Cerebellar cortex (tissue), 1 donor: ENCODE data around the gene HSPB7.
"Not testable (repeated sequence)": the region's sequence is repeated elsewhere in the genome, so short reads cannot be mapped to it uniquely, and the experiment has no call there.

Experiments used
- DNase-seq: peaks from one replicate; pipeline ENCODE4 v3.0.0-alpha.2; 2015; ENCODE audit warnings: low spot score

The HSPB7 gene

GRCh38 chr1:16017461-16018303, at the start of gene HSPB7:
TSS of gene HSPB7 (minus strand) at chr1:16018043. CDS start at chr1:16017963, 80 bp downstream.
- peak; percentile 97 for DNase-seq

GRCh38 chr1:16067127-16067768, 49.4 kb upstream of the HSPB7 start:
- peak; percentile 71 for DNase-seq

- no peak for DNase-seq
Measured at GRCh38 chr1:16066245-16066644, 48.4 kb upstream of the HSPB7 start.

- no peak for DNase-seq
Measured at GRCh38 chr1:16065269-16065576, 47.4 kb upstream of the HSPB7 start.

GRCh38 chr1:16064536-16065268, 46.9 kb upstream of the HSPB7 start:
- DNase-seq: peak; percentile 66

- no peak for DNase-seq
Measured at GRCh38 chr1:16063921-16064320, 46.1 kb upstream of the HSPB7 start.

- DNase-seq: peak; percentile 63
Measured at GRCh38 chr1:16063226-16063829, 45.5 kb upstream of the HSPB7 start.

GRCh38 chr1:16062687-16063075, 44.8 kb upstream of the HSPB7 start:
- peak; percentile 72 for DNase-seq

- DNase-seq: peak; percentile 72
Measured at GRCh38 chr1:16061989-16062686, 44.3 kb upstream of the HSPB7 start.

GRCh38 chr1:16061266-16061665, 43.4 kb upstream of the HSPB7 start:
- DNase-seq: no peak

GRCh38 chr1:16058394-16059120, 40.7 kb upstream of the HSPB7 start:
- peak; percentile 44 for DNase-seq

- not testable (repeated sequence) for DNase-seq
Measured at GRCh38 chr1:16057314-16057915, 39.6 kb upstream of the HSPB7 start.

- not testable (repeated sequence) for DNase-seq
Measured at GRCh38 chr1:16056521-16056912, 38.7 kb upstream of the HSPB7 start.

- peak; percentile 95 for DNase-seq
Measured at GRCh38 chr1:16055613-16056520, 38.0 kb upstream of the HSPB7 start.

GRCh38 chr1:16054598-16055540, 37.0 kb upstream of the HSPB7 start:
- no peak for DNase-seq

- no peak for DNase-seq
Measured at GRCh38 chr1:16053781-16054502, 36.1 kb upstream of the HSPB7 start.

GRCh38 chr1:16051949-16052348, 34.1 kb upstream of the HSPB7 start:
- DNase-seq: not testable (repeated sequence)

GRCh38 chr1:16051039-16051438, 33.2 kb upstream of the HSPB7 start:
- DNase-seq: no peak
